GM19452 (cell line): Measurements from ENCODE around the gene ZDHHC12.

Experiments
- ATAC-seq: cut with Tn5 transposase; IDR thresholded peaks from one replicate; pipeline ENCODE4 v1.9.1; 2021; ENCODE audit not compliant: unreplicated experiment

ZDHHC12 gene

DNA sequence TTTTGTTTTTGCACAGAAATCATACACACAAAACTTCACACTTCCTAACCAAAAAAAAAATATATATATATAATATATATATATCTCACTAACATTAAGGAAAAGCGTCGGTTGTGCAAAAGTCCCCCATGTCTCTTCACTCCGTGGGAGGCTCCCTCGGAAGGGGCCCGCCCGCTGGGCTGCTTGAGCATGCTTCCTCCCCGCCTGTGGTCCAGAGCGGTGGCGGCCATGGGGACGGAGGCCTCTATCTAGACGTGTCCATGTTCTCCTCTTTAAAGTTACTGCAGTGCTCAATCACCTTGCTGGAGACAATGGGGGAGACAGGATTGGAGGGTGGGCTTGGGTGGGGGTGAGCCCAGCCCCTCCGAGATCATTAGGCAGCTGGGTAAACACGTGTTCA is 7.2 kb upstream of the ZDHHC12 start:
- ATAC-seq = no peak

DNA sequence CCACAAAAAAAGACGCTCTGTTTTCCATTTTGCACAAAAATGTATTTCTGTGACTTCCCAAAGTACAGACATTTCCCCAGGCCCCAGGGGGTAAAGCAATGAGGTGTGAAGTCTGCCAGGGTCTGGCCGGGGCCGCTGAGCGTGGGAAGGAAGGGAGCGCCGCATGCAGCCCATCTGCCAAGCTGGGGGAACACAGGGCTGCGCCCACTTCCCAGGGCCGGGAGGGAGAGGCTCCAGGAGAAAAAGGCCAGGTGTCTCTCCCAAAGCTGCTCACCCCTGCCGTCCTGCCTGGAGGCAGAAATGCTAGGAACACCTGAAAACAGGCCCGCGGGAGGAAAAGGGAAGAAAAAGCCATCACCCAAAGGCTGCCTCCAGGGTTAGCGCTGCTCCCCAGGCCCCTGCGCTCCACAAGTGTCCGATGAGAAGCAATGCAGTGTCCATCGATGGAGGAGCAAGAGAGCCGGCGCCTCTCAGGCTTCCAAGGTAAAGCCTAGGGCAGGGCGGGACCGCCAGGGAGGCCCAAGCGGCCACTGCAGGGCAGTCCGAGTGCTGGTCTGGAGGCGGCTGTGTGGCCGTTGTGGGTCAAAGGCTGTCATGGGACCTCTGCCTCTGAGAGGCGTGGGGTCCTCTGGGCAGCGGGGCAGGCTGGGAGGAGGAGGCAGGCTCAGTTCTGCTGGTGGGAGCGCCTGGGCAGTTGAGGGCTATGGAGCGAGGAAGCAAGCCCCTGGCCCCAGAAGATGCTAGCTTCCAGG is 6.0 kb upstream of the ZDHHC12 start:
- no peak for ATAC-seq

GRCh38 chr9:128729302-128729701 is 5.4 kb upstream of the ZDHHC12 start:
- no peak for ATAC-seq

DNA sequence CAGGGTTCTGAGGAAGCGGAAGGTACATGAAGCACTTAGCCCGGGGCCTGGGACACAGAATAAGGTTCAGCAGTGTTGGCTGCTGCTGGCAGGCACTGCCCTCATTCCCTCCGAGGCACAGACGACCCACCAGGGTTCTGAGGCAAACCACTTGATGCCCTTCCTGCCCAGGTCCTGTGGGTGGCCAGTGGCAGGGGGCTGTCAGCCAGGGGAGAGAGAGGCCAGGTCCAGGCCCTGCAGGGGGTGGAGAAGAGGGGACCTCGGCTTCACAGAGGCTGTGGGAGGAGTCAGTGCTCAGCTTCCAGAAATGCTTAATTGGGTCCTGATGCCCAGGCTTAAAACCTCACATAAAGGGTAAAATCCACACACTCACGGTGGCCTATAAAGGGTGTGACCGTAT is 4.4 kb upstream of the ZDHHC12 start:
- ATAC-seq = no peak

- ATAC-seq = no peak
Measured at GRCh38 chr9:128727640-128728248, 3.8 kb upstream of the ZDHHC12 start.

DNA sequence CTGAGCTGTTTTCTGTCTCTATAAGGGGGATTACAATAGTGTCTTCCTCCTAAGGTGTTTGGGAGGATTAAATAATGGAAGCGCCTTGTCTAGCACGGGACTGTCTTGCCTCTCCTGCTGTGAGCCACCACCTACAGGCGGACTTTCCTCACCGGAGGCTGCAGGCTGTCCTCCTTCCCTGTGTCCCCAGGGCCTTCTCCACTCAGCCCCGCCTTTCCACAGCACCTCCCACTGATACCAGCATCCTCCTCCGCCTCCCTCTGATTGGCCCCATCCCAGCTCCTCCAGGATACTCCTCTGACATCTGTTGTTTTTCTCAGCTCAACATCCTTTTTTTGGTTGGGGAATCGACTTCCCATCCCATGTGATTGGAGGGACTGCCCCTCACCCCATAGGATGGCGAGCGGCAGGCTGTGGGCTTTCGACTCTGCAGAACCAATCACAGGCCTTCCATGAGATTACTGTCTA is 851 bp upstream of the ZDHHC12 start:
- ATAC-seq = no peak

DNA sequence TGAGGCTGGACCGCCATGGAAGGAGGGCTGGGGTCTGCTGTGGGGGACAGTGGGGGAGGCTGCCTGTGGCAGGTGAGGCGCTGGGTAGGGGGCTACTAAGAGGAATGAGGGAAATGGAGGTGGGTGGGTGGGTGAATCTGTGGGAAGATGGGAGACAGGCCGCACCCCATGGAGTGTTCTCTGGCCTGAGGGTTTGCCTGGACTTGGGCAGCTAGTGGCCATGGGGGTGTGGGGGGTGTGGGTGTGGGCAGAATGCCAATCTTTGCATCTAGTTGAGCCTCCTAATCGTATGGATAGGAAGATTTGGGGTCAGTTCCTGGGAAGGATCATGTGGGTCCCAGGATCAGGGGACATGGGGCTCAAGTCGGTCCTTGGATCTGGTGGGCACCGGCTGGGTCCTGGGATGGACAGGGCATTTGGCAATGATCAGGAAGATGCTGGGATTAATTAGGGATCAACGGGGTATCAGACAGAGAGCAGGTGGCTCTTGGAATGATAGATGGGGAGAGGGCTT is 518 bp downstream of the ZDHHC12 start:
- ATAC-seq = no peak

DNA sequence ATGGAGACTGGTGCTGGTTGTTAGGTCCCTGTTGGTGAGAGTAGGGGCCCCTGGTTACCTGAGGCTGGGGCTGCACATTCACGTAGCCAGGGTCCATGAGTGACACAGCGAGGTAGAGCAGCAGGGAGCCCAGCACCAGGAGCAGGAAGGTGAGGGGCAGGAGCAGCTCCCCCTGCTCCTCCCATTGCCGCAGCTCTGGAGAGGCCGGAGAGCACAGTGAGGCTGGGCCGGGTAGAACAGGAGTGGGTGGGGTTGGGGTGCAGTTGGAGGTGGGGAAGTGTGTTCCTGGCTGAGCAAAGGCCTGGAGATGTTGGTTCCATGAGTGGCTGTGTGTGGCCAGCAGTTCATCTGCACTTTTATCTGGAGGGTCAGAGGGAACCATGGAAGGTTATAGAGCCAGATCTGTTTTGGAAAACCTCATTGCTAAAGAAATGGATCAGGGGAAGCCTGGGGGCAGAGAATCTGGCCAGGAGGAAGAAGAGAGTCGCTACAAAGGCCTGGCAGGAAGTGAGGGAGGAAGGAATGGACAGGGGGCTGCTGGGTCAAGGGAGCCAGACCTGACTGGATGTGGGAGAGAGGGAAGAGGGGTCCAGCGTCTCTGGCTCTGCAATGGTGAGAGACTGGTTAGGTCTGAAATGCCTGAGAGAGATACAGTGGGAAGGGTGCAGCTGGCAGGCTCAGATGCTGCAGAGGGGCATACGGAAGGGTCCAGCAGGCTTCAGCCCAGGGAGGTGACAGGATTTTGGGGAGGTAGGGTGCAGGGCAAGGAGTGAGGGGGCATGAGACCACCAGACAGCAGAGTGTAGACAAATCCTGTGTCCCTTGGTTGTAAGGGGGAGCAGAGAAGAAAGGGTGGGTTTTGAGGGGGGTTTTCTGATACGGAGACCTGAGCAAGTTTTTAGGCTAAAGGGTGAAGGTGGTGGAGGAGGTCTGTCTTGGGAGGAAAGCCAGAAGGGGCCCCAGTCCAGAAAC is 1.3 kb downstream of the ZDHHC12 start:
- no peak for ATAC-seq

GRCh38 chr9:128721487-128722010 is 2.4 kb downstream of the ZDHHC12 start:
- ATAC-seq = no peak

DNA sequence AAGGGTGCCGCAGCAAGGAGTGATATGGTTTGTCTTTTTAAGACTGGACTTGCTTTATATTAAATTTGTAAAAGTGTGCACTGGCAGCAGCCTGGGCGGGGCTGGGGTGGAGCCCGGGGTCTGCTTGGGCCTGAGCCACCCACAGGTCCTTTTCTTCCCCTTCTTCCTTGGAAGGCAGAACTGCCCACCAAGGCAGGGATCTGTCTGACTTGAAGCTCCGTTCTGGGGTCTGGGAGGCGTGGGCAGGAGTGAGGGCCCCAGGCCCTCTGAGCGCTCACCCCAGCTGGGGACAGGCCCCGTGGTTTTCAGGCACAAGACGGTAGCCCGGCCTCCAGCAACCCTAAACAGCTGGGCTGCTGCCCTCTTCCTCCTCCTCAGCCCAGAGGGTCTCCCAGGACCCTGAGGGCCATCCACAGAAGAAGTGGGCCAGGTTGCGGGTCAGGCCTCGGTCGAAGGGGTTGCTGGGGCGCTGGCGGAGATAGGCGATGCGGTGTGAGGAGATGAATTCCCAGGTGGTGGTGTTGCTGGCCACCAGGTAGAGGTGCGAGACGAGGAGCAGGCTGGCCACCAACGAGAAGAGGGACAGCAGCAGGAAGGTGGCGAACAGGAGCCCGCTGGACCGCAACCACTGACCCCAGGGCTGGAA is 3.0 kb downstream of the ZDHHC12 start:
- ATAC-seq = no peak

DNA sequence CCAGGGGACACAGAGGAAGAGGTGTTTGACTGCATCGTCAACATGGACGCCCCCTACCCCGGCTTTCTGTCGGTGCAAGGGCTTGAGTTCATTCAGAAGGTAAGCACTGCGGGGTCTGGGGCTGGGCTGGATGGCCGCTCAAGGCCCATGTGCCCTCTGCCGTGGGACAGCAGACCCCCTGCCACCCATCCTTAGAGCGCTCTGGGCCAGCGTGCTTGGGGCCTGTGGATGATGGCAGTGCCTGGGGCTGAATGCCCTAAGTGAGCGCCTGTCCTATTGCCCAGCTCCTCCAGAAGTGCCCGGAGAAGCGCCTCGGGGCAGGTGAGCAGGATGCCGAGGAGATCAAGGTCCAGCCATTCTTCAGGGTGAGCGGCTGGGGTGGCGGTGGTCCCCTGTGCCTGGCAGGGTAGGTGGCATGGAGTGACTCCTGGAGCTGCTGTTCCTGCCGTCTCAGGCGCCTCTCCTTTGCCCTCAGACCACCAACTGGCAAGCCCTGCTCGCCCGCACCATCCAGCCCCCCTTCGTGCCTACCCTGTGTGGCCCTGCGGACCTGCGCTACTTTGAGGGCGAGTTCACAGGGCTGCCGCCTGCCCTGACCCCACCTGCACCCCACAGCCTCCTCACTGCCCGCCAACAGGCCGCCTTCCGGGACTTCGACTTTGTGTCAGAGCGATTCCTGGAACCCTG is 3.9 kb downstream of the ZDHHC12 start:
- no peak for ATAC-seq

- ATAC-seq = no peak
Measured at GRCh38 chr9:128718475-128718874, 5.5 kb downstream of the ZDHHC12 start.

DNA sequence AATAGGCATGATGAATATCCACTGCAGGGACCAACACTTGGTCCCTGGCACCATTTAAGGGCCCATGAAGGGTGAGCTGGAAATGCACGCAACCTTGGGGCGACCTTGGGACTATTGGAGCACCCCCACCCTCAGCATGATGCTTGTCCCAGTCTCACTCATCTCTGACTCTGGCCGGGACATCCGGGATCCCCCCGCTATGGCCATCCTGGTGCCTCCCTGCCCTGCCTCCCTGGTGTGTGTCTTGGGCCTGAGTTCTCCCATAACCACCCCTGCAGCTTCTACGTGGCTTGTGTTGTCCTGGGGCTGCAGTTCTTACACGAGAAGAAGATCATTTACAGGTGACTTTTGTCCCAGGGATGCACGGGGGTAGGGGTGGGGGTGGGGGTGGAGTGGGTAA is 5.9 kb downstream of the ZDHHC12 start:
- ATAC-seq = no peak

GRCh38 chr9:128716581-128717254 is 7.2 kb downstream of the ZDHHC12 start:
- ATAC-seq = no peak

DNA sequence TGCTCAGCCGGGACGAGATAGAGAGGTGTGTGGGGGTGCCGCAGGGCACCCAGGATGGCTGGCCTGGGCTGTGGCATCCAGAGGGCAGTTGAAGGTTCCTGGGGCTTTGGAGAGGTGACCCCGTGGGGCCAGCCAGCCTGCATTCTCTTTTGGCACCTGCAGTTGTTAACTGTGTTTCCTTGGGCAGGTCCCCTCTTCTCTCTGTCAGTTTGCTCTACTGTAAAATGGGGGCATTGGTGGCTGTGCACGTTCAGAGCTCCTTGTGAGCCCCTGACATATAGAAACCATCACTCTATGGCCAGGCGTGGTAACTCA is 8.5 kb downstream of the ZDHHC12 start:
- no peak for ATAC-seq

- no peak for ATAC-seq
Measured at GRCh38 chr9:128714586-128715435, 9.1 kb downstream of the ZDHHC12 start.

DNA sequence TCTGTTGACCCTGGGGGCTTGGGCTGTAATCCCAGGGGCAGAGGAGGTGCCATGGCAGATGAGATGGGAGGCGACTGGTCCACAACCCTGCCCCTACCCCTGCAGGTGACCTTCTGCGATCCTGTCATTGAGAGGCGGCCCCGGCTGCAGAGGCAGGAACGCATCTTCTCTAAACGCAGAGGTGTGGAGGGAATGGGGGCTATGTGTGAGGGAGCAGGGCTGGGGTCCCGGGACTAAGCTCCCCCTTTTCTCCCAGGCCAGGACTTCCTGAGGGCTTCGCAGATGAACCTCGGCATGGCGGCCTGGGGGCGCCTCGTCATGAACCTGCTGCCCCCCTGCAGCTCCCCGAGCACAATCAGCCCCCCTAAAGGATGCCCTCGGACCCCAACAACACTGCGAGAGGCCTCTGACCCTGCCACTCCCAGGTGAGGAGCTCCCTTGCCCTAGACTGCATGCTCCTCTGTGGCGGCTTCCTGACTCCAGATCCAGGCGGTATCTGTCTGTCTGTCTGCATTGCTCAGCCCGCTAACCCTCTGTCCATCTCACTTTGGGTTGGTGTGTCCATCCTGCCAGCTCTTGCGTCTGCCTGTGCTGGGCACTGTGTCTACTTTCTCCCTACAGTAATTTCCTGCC is 9.9 kb downstream of the ZDHHC12 start:
- no peak for ATAC-seq

DNA sequence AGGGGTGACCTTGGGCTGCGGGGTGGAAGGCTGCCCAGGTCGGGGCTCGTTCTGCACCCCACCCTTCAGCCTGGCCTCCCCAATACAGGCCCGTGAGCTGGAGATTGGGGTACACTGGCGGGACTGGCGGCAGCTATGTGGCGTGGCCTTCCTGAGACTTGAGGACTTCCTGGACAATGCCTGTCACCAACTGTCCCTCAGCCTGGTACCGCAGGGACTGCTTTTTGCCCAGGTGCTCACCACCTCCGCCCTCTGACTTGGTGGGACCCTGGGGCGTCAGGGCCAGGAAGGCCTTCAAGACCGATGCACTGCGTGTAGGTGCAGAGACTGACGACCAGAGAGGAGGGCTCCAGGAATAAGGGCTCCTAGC is 10.5 kb downstream of the ZDHHC12 start:
- ATAC-seq = no peak
